Measurements from ENCODE around the gene ORAI1. TPM values are rescaled to one million over a fixed set of nuclear protein-coding genes. Genes with fewer than 3 reads are reported as not detected.

ORAI1 gene
- polyA plus RNA-seq, 1 donor (not counting 4 experiments of a cell fraction or from before 2014, with no cell fraction given) = 17.1 TPM

DNA sequence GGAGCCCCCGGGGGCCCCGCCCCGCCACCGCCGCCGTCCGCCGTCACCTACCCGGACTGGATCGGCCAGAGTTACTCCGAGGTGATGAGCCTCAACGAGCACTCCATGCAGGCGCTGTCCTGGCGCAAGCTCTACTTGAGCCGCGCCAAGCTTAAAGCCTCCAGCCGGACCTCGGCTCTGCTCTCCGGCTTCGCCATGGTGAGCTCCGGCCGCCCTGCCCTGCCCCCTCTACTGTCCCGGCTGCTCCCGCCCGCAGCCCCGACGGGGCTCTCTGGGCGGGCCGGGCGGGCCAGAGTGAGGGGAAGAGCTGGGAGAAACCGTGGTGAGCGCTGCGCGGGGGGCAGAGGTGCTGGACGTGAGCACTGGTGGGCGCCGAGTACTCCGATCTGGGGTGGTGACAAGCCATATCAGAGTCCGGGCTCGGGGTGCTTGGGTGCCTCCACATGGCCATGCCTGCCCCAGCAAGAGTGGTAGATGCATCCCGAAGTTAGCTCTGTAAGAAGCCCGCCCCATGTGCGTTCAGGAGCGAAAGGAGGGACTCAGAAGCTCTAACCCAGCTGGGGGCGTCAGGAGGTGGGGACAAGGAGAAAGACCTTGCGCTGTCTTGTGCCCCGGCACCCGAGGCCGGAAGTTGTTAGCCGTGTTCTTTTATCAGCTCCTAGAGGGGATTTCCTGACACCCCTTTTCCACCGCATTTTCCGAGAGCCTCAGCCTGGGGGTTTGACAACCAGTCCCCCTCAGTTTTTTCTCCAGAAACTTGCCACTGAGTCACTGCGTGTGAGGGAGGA is 717 bp downstream of the ORAI1 start:
- TF ChIP-seq EZH2 (IDR thresholded peaks at IDR 0.05; ENCODE audit: low read length) = no peak
- TF ChIP-seq, protein P1, sequence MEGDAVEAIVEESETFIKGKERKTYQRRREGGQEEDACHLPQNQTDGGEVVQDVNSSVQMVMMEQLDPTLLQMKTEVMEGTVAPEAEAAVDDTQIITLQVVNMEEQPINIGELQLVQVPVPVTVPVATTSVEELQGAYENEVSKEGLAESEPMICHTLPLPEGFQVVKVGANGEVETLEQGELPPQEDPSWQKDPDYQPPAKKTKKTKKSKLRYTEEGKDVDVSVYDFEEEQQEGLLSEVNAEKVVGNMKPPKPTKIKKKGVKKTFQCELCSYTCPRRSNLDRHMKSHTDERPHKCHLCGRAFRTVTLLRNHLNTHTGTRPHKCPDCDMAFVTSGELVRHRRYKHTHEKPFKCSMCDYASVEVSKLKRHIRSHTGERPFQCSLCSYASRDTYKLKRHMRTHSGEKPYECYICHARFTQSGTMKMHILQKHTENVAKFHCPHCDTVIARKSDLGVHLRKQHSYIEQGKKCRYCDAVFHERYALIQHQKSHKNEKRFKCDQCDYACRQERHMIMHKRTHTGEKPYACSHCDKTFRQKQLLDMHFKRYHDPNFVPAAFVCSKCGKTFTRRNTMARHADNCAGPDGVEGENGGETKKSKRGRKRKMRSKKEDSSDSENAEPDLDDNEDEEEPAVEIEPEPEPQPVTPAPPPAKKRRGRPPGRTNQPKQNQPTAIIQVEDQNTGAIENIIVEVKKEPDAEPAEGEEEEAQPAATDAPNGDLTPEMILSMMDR (optimal IDR thresholded peaks at IDR 0.05 in 1 of 3, IDR thresholded peaks at IDR 0.05 in 1 of 3, conservative IDR thresholded peaks at IDR 0.05 in 1 of 3; ENCODE audit: extremely low read depth in 1 of 3, insufficient read depth in 2 of 3, low read length in 3 of 3) = peak; percentile 8 to 26 (median 12)
- Histone ChIP-seq H3K4me1 (ENCODE audit: control insufficient read depth, extremely low read depth, insufficient read depth, low read length) (peaks cover 33% of the 10 kb centered on the region), H2AFZ (ENCODE audit: control insufficient read depth, low read length) (peak overlapping the region; percentile 2)

GRCh38 chr12:121628037-121628436 is 1.7 kb downstream of the ORAI1 start:
- Histone ChIP-seq H2AFZ (ENCODE audit: control insufficient read depth, low read length) (no peak overlapping the region), H4K20me1 (ENCODE audit: control insufficient read depth, extremely low read depth, insufficient read depth, low read length) (no peaks in the 10 kb centered on the region), H3K4me2 (ENCODE audit: control insufficient read depth, extremely low read depth, insufficient read depth, low read depth, low read length) (peak overlapping the region; percentile 74), H3K36me3 (ENCODE audit: control insufficient read depth in 2 of 2, extremely low read depth in 1 of 2, insufficient read depth in 2 of 2, low read length in 2 of 2) (peaks cover 1 to 5% of the 10 kb centered on the region in 2 experiments), H3K4me1 (ENCODE audit: control insufficient read depth, extremely low read depth, insufficient read depth, low read length) (peaks cover 41% of the 10 kb centered on the region), H3K79me2 (ENCODE audit: control insufficient read depth, insufficient read depth, low read length) (peaks cover 42% of the 10 kb centered on the region), H3K27ac (ENCODE audit: control insufficient read depth, insufficient read depth, low read length) (peak overlapping the region; percentile 85), H3K9ac (ENCODE audit: control insufficient read depth, extremely low read depth, insufficient read depth, low read length) (peak overlapping the region; percentile 86), H3K9me1 (ENCODE audit: control insufficient read depth, extremely low read depth, insufficient read depth, low read length) (no peaks in the 10 kb centered on the region), H3K27me3 (ENCODE audit: control insufficient read depth, extremely low read depth, insufficient read depth, low read length) (no peaks in the 10 kb centered on the region), H3K9me3 (ENCODE audit: control insufficient read depth, low read depth, low read length) (no peaks in the 10 kb centered on the region), H3K4me3 (ENCODE audit: control insufficient read depth in 2 of 3, extremely low read depth in 1 of 3, insufficient read depth in 2 of 3, low read depth in 1 of 3, low read length in 3 of 3) (peak overlapping the region; percentile 55 to 84 (median 74))
- dilution Hi-C loops (cut with MboI; ENCODE audit: extremely low pct_ligation_motif_present, low sequenced_read_pairs) = no loop called here
- FAIRE-seq (no peak), DNase-seq (ENCODE audit: low read depth, low spot score) (no peak)
- TF ChIP-seq, protein P1 (optimal IDR thresholded peaks at IDR 0.05 in 1 of 3, IDR thresholded peaks at IDR 0.05 in 1 of 3, conservative IDR thresholded peaks at IDR 0.05 in 1 of 3; ENCODE audit: extremely low read depth in 1 of 3, insufficient read depth in 2 of 3, low read length in 3 of 3) = no peak
- TF ChIP-seq EZH2 (IDR thresholded peaks at IDR 0.05; ENCODE audit: low read length) = no peak

More for the DNA sequence above, 717 bp downstream of the ORAI1 start:
- DNase-seq (ENCODE audit: low read depth, low spot score) = no peak
- Histone ChIP-seq H3K4me2 (ENCODE audit: control insufficient read depth, extremely low read depth, insufficient read depth, low read depth, low read length) (peak overlapping the region; percentile 74), H4K20me1 (ENCODE audit: control insufficient read depth, extremely low read depth, insufficient read depth, low read length) (no peaks in the 10 kb centered on the region), H3K9ac (ENCODE audit: control insufficient read depth, extremely low read depth, insufficient read depth, low read length) (peak overlapping the region; percentile 86), H3K27me3 (ENCODE audit: control insufficient read depth, extremely low read depth, insufficient read depth, low read length) (no peaks in the 10 kb centered on the region), H3K4me3 (ENCODE audit: control insufficient read depth in 2 of 3, extremely low read depth in 1 of 3, insufficient read depth in 2 of 3, low read depth in 1 of 3, low read length in 3 of 3) (peak overlapping the region; percentile 55 to 84 (median 74)), H3K27ac (ENCODE audit: control insufficient read depth, insufficient read depth, low read length) (peak overlapping the region; percentile 85), H3K9me3 (ENCODE audit: control insufficient read depth, low read depth, low read length) (no peaks in the 10 kb centered on the region), H3K9me1 (ENCODE audit: control insufficient read depth, extremely low read depth, insufficient read depth, low read length) (no peaks in the 10 kb centered on the region), H3K36me3 (ENCODE audit: control insufficient read depth in 2 of 2, extremely low read depth in 1 of 2, insufficient read depth in 2 of 2, low read length in 2 of 2) (peaks cover 1 to 5% of the 10 kb centered on the region in 2 experiments), H3K79me2 (ENCODE audit: control insufficient read depth, insufficient read depth, low read length) (peaks cover 32% of the 10 kb centered on the region)
- dilution Hi-C loops (cut with MboI; ENCODE audit: extremely low pct_ligation_motif_present, low sequenced_read_pairs) = no loop called here
- FAIRE-seq = no peak
